Heart left ventricle (tissue), 13 donors: Measurements from ENCODE around the gene GPX4.

ENCODE experiments used
- POLR2A ChIP-seq, 2 donors: fragments of 450-650 bp; IDR thresholded peaks; one replicate each; pipeline ENCODE4 v1.6.1; 2017; ENCODE audit warnings: antibody characterized with exemption in 2 of 2, mild to moderate bottlenecking in 2 of 2, moderate library complexity in 2 of 2
- TF ChIP-seq, protein P1 (sequence below), 12 donors: fragments of 200-600 bp; sonication (generic) in 4 of 12; IDR thresholded peaks; one replicate each; pipeline versions ENCODE4 v1.5.0 to v1.8.0; 2018 to 2022; ENCODE audit warnings: antibody characterized with exemption in 12 of 12, mild to moderate bottlenecking in 5 of 12
- donor health status: ischemic (EF 13 %, LVEDD 7.1; RV severe dilation, severe dysfunction).
- donor health status: DM: no; HTN: yes; CAD: no.
- donor health status: DM: no; HTN: no; CAD: no.
- donor health status: ischemic (EF 25% LVEDD 6.9; RV normal size, moderate dysfunction).
- donor health status: ischemic (EF 25% LVEDD 5.7; RV mildly dilated, moderate dysfunction).
- donor health status: ischemic (EF 35%, LVEDD 5.7; RV mildly dilated, moderate dysfunction).
- donor health status: nonischemic (EF 11% LVEDD 7.7; RV severe dilation, severe dysfunction).
- donor health status: DM: yes; HTN: yes; CAD: no.
- donor health status: PGD.
- donor health status: ischemic (EF 29% LVEDD 5.4; RV normal size, mild dysfunction).
- donor health status: nonischemic (EF 23%, LVEDD 6.1; RV moderate dilation, normal function).

GRCh38 chr19:1062387-1063029 is 41.3 kb upstream of the GPX4 start:
- TF ChIP-seq, protein P1, sequence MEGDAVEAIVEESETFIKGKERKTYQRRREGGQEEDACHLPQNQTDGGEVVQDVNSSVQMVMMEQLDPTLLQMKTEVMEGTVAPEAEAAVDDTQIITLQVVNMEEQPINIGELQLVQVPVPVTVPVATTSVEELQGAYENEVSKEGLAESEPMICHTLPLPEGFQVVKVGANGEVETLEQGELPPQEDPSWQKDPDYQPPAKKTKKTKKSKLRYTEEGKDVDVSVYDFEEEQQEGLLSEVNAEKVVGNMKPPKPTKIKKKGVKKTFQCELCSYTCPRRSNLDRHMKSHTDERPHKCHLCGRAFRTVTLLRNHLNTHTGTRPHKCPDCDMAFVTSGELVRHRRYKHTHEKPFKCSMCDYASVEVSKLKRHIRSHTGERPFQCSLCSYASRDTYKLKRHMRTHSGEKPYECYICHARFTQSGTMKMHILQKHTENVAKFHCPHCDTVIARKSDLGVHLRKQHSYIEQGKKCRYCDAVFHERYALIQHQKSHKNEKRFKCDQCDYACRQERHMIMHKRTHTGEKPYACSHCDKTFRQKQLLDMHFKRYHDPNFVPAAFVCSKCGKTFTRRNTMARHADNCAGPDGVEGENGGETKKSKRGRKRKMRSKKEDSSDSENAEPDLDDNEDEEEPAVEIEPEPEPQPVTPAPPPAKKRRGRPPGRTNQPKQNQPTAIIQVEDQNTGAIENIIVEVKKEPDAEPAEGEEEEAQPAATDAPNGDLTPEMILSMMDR (IDR thresholded peaks at IDR 0.05) = no peak
- TF ChIP-seq POLR2A (IDR thresholded peaks at IDR 0.05) = no peak
